HepG2 (cell line): ENCODE results near the gene EFS. TPM values are rescaled to one million over a fixed set of nuclear protein-coding genes. Genes with fewer than 3 reads are reported as not detected.

Experiments used
- GPN1 ChIP-seq: sonication (generic); formaldehyde crosslinking; IDR thresholded peaks from 2 replicates; pipeline ENCODE4 v1.5.1; 2020; ENCODE audit warnings: missing genetic modification reagents, borderline replicate concordance
- HDAC1 ChIP-seq: sonication (generic); formaldehyde crosslinking; IDR thresholded peaks from 2 replicates; pipeline ENCODE4 v1.5.1; 2020; ENCODE audit warnings: mild to moderate bottlenecking, missing genetic modification reagents
- KDM6A ChIP-seq: IDR thresholded peaks from 2 replicates; pipeline ENCODE4 v1.6.1; 2016; ENCODE audit warnings: low read depth
- KMT2A ChIP-seq: sonication (generic); formaldehyde crosslinking; IDR thresholded peaks from 2 replicates; pipeline ENCODE4 v1.4.0; 2020; ENCODE audit warnings: missing genetic modification reagents
- MXD4 ChIP-seq: IDR thresholded peaks from 2 replicates; pipeline ENCODE4 v1.6.1; 2016; ENCODE audit warnings: mild to moderate bottlenecking, missing biosample characterization, missing genetic modification reagents
- NBN ChIP-seq: fragments of 450-650 bp; conservative IDR thresholded peaks from 2 replicates; pipeline ENCODE4 v1.6.1; 2017
- PAX8 ChIP-seq: sonication (generic); formaldehyde crosslinking; IDR thresholded peaks from 2 replicates; pipeline ENCODE4 v1.8.0; 2022; ENCODE audit warnings: mild to moderate bottlenecking, missing genetic modification reagents, borderline replicate concordance
- PRMT3 ChIP-seq: sonication (generic); formaldehyde crosslinking; IDR thresholded peaks from 2 replicates; pipeline ENCODE4 v1.8.1; 2022; ENCODE audit warnings: low read depth, mild to moderate bottlenecking, moderate library complexity, missing genetic modification reagents, borderline replicate concordance
- RAD51 ChIP-seq: fragments of 450-650 bp; IDR thresholded peaks from 2 replicates; pipeline ENCODE4 v1.6.1; 2016; ENCODE audit warnings: borderline replicate concordance
- SIN3A ChIP-seq: IDR thresholded peaks from 2 replicates; pipeline ENCODE4 v1.6.1; 2011; ENCODE audit warnings: low read depth, mild to moderate bottlenecking, control low read depth, low read length, borderline replicate concordance
- U2AF2 ChIP-seq: fragments of 200-400 bp; formaldehyde crosslinking; IDR thresholded peaks from 2 replicates; pipeline ENCODE4 v1.6.1; 2017; ENCODE audit warnings: low read depth, mild to moderate bottlenecking, low read length
- ZFP36 ChIP-seq: fragments of 150-350 bp; IDR thresholded peaks from 2 replicates; pipeline ENCODE4 v1.6.1; 2018; ENCODE audit warnings: borderline replicate concordance, low read length, low read depth; ENCODE audit not compliant: partially characterized antibody
- ZNF10 ChIP-seq: sonication (generic); formaldehyde crosslinking; IDR thresholded peaks from 2 replicates; pipeline ENCODE4 v1.4.0; 2020; ENCODE audit warnings: mild to moderate bottlenecking, low read depth, missing genetic modification reagents, borderline replicate concordance
- ZNF260 ChIP-seq: sonication (generic); formaldehyde crosslinking; IDR thresholded peaks from 2 replicates; pipeline ENCODE4 v1.4.0; 2020; ENCODE audit warnings: missing genetic modification reagents, low read depth, mild to moderate bottlenecking, borderline replicate concordance
- ZNF543 ChIP-seq: sonication (generic); formaldehyde crosslinking; IDR thresholded peaks from 2 replicates; pipeline ENCODE4 v1.4.0; 2020; ENCODE audit warnings: mild to moderate bottlenecking, missing genetic modification reagents
- ZNF564 ChIP-seq: sonication (generic); formaldehyde crosslinking; IDR thresholded peaks from 2 replicates; pipeline ENCODE4 v1.8.1; 2023; ENCODE audit warnings: mild to moderate bottlenecking, missing genetic modification reagents
- ZNF569 ChIP-seq: sonication (generic); formaldehyde crosslinking; IDR thresholded peaks from 2 replicates; pipeline ENCODE4 v1.5.0; 2020; ENCODE audit warnings: mild to moderate bottlenecking, missing genetic modification reagents, moderate library complexity, borderline replicate concordance
- ZNF577 ChIP-seq: sonication (generic); formaldehyde crosslinking; IDR thresholded peaks from 2 replicates; pipeline ENCODE4 v1.4.0; 2020; ENCODE audit warnings: mild to moderate bottlenecking, low read depth, missing genetic modification reagents, borderline replicate concordance
- ZNF670 ChIP-seq: sonication (generic); formaldehyde crosslinking; IDR thresholded peaks from 2 replicates; pipeline ENCODE4 v1.8.0; 2022; ENCODE audit warnings: mild to moderate bottlenecking, missing genetic modification reagents, borderline replicate concordance
- polyA plus RNA-seq, 8 experiments: library from polyadenylated mRNA; depleted of rRNA in 3 of 8; stranded (reverse) in 7 of 8; unstranded in 1 of 8; fragments of >200 nt; fragmentation: Illumina TruSeq in 4 of 8; extraction: Trizol in 4 of 8; gene quantifications; 2 replicates each; pipeline versions ENCODE4 v1.2.1 to v1.2.3, GENCODE V29; 2011 to 2016; ENCODE audit warnings: low read depth in 4 of 8, missing spikeins in 1 of 8, mixed read lengths in 1 of 8; ENCODE audit not compliant: insufficient read depth in 1 of 8
- total RNA-seq, 5 experiments: library from RNA; depleted of rRNA; stranded (reverse); fragments of >200 nt; fragmentation: Illumina TruSeq; extraction: Trizol; gene quantifications; 2 replicates each; pipeline ENCODE4 v1.2.3, GENCODE V29; 2016; ENCODE audit warnings: low read depth in 1 of 5
- TF ChIP-seq, protein P1 (sequence below): sonication (generic); formaldehyde crosslinking; IDR thresholded peaks from 2 replicates; pipeline ENCODE4 v1.8.0; 2022; ENCODE audit warnings: mild to moderate bottlenecking, missing genetic modification reagents, moderate library complexity
- TF ChIP-seq, protein P2 (sequence below): sonication (generic); formaldehyde crosslinking; IDR thresholded peaks from 2 replicates; pipeline ENCODE4 v1.8.1; 2023; ENCODE audit warnings: mild to moderate bottlenecking, moderate library complexity, missing genetic modification reagents

EFS gene
- total and polyA plus RNA-seq, 2 of the 13 experiments (the other 11 are each of a cell fraction or from before 2014, with no cell fraction given), result not detected

DNA sequence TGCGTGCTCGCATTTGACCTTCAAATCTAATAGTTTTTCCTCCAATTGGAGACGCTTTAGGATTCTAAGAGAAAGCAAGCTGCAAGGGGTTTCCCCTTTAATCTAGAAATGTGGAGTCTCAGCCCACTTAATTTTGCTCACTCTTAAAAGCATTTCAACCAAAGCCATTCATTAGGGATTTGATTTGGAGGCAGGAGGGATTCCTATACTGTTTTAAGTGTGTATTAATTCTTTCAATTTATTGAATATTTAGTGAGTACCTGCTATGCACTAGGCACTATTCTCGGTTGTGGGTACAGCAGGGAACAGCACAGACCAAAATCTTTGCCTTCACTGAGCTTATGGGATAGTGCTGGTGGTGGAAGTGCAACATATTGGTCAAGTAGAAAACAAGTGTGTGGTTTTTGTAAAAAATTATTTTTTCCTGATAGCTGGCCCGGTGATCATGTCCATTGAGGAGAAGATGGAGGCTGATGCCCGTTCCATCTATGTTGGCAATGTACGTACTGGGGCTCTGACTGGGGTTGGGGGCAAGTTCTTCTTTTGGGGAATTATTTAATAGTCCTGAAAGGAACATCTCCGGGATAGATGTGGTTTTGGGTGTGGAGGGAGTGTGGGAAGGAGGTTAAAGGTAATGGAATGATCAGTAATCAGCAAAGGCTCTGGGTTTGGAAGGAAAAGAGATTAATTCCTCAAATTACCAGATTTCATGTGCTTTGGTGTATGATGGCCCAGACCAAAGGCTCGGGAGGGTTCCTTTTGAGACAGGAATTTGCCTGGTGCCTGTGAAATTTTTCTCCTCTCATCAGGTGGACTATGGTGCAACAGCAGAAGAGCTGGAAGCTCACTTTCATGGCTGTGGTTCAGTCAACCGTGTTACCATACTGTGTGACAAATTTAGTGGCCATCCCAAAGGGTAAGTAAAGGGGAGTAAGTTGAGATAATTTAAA, 42.1 kb downstream of the EFS start (continued):
- TF ChIP-seq ZNF577 (CRISPR knock-in tag), result no peak
- TF ChIP-seq ZNF10 (CRISPR knock-in tag), result no peak
- TF ChIP-seq ZNF569 (CRISPR knock-in tag), result no peak
- TF ChIP-seq SIN3A, result no peak
- TF ChIP-seq ZFP36, result no peak
- TF ChIP-seq GPN1 (CRISPR knock-in tag), result no peak
- TF ChIP-seq RAD51, result no peak
- TF ChIP-seq, protein P1, sequence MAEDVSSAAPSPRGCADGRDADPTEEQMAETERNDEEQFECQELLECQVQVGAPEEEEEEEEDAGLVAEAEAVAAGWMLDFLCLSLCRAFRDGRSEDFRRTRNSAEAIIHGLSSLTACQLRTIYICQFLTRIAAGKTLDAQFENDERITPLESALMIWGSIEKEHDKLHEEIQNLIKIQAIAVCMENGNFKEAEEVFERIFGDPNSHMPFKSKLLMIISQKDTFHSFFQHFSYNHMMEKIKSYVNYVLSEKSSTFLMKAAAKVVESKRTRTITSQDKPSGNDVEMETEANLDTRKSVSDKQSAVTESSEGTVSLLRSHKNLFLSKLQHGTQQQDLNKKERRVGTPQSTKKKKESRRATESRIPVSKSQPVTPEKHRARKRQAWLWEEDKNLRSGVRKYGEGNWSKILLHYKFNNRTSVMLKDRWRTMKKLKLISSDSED (CRISPR knock-in tag), result no peak
- no peak for TF ChIP-seq MXD4
- no peak for TF ChIP-seq ZNF543 (CRISPR knock-in tag)
- no peak for TF ChIP-seq ZNF260
- no peak for TF ChIP-seq ZNF670
- TF ChIP-seq, protein P2, sequence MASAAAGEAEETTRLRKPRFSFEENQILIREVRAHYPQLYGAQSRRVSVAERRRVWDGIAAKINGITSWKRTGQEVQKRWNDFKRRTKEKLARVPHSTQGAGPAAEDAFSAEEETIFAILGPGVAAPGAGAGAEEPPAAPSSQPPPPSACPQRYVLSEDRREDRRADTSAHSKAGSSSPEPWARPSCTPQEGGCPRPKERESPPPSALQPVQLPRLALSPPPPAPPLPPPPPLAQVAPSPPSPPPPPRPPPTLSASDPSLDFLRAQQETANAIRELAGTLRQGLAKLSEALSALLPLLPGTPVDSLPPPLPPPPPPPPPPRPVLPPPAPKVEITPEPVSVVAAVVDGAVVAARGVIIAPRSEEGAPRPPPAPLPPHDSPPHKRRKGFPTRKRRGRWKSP (CRISPR knock-in tag), result no peak
- no peak for TF ChIP-seq KMT2A (CRISPR knock-in tag)
- TF ChIP-seq HDAC1 (CRISPR knock-in tag), result no peak
- no peak for TF ChIP-seq NBN
- TF ChIP-seq ZNF564 (CRISPR knock-in tag), result no peak
- TF ChIP-seq U2AF2, result no peak
- TF ChIP-seq PAX8, result no peak
- no peak for TF ChIP-seq KDM6A
- TF ChIP-seq PRMT3, result no peak
